Measurements from ENCODE around the gene TRAPPC8.
"Not testable (repeated sequence)": the region's sequence is repeated elsewhere in the genome, so short reads cannot be mapped to it uniquely, and the experiment has no call there.

- TF ChIP-seq CTCF (IDR thresholded peaks at IDR 0.05); ZFX (IDR thresholded peaks at IDR 0.05; ENCODE audit: borderline replicate concordance): not testable (repeated sequence)
Measured at GRCh38 chr18:31826673-31827325, 116.1 kb downstream of the TRAPPC8 start.

Measured in 22Rv1 (cell line).